ENCODE measurements around the gene TSPAN18. TPM values are rescaled to one million over a fixed set of nuclear protein-coding genes. Genes with fewer than 3 reads are reported as not detected.

TSPAN18 gene
- total RNA-seq, 4 donors from 2014 or later: 3.6 to 12.4 (median 8.2) TPM

GRCh38 chr11:44702889-44703288 lies 23.9 kb upstream of the TSPAN18 start:
- TF ChIP-seq POLR2A (IDR thresholded peaks at IDR 0.05): no peak
- TF ChIP-seq, protein P1, sequence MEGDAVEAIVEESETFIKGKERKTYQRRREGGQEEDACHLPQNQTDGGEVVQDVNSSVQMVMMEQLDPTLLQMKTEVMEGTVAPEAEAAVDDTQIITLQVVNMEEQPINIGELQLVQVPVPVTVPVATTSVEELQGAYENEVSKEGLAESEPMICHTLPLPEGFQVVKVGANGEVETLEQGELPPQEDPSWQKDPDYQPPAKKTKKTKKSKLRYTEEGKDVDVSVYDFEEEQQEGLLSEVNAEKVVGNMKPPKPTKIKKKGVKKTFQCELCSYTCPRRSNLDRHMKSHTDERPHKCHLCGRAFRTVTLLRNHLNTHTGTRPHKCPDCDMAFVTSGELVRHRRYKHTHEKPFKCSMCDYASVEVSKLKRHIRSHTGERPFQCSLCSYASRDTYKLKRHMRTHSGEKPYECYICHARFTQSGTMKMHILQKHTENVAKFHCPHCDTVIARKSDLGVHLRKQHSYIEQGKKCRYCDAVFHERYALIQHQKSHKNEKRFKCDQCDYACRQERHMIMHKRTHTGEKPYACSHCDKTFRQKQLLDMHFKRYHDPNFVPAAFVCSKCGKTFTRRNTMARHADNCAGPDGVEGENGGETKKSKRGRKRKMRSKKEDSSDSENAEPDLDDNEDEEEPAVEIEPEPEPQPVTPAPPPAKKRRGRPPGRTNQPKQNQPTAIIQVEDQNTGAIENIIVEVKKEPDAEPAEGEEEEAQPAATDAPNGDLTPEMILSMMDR (IDR thresholded peaks at IDR 0.05): no peak
- Histone ChIP-seq H3K4me3 (replicated peaks in 1 of 3) (no peak overlapping the region), H3K9me3 (no peaks in the 10 kb centered on the region), H3K36me3 (no peaks in the 10 kb centered on the region), H3K4me1 (peaks cover 0 to 16% of the 10 kb centered on the region in 2 donors), H3K27me3 (no peaks in the 10 kb centered on the region), H3K27ac (no peak overlapping the region)
- DNase-seq: no peak
- 74 to 79% methylated on average over 2 to 4 of the region's 4 CpGs for WGBS, 2 donors
- intact Hi-C loops (cut with DNase I): no loop called here

DNA sequence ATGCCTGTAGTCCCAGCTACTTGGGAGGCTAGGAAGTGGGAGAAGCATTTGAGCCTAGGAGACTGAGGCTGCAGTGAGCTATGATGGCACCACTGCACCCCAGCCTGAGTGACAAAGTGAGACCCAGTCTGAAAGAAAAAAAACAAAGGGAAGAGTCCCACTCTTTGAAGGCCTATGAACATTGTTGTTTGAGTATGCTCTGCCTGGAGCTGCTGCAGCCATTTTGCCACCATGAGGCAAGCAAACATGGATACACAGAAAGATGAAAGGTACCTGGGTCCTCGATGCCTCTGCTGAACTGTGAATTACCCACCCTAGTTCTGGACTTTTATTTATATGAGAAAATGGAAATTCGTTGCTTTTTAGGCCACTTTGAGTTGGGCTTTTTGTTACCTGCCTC lies 19.7 kb upstream of the TSPAN18 start:
- no peak overlapping the region for H3K27ac ChIP-seq
- peaks cover 0 to 18% of the 10 kb centered on the region in 2 donors for H3K4me1 ChIP-seq
- H3K9me3 ChIP-seq: no peaks in the 10 kb centered on the region
- intact Hi-C loops (cut with DNase I): no loop called here
- no peaks in the 10 kb centered on the region for H3K36me3 ChIP-seq
- no peak for DNase-seq
- H3K4me3 ChIP-seq (replicated peaks in 1 of 3): no peak overlapping the region
- no peak for TF ChIP-seq POLR2A (IDR thresholded peaks at IDR 0.05)
- TF ChIP-seq, protein P1 (IDR thresholded peaks at IDR 0.05): no peak
- H3K27me3 ChIP-seq: no peaks in the 10 kb centered on the region
- WGBS, 2 donors: 83 to 98% methylated on average over 2 of the region's 2 CpGs

GRCh38 chr11:44708009-44708408 lies 18.8 kb upstream of the TSPAN18 start:
- WGBS, 2 donors: 50 to 58% methylated on average over 10 of the region's 10 CpGs
- no peak overlapping the region for H3K27ac ChIP-seq
- TF ChIP-seq POLR2A (IDR thresholded peaks at IDR 0.05): no peak
- TF ChIP-seq, protein P1 (IDR thresholded peaks at IDR 0.05): no peak
- intact Hi-C loops (cut with DNase I): no loop called here
- H3K9me3 ChIP-seq: no peaks in the 10 kb centered on the region
- H3K27me3 ChIP-seq: no peaks in the 10 kb centered on the region
- peaks cover 0 to 18% of the 10 kb centered on the region in 2 donors for H3K4me1 ChIP-seq
- H3K36me3 ChIP-seq: no peaks in the 10 kb centered on the region
- no peak overlapping the region for H3K4me3 ChIP-seq (replicated peaks in 1 of 3)
- no peak for DNase-seq

DNA sequence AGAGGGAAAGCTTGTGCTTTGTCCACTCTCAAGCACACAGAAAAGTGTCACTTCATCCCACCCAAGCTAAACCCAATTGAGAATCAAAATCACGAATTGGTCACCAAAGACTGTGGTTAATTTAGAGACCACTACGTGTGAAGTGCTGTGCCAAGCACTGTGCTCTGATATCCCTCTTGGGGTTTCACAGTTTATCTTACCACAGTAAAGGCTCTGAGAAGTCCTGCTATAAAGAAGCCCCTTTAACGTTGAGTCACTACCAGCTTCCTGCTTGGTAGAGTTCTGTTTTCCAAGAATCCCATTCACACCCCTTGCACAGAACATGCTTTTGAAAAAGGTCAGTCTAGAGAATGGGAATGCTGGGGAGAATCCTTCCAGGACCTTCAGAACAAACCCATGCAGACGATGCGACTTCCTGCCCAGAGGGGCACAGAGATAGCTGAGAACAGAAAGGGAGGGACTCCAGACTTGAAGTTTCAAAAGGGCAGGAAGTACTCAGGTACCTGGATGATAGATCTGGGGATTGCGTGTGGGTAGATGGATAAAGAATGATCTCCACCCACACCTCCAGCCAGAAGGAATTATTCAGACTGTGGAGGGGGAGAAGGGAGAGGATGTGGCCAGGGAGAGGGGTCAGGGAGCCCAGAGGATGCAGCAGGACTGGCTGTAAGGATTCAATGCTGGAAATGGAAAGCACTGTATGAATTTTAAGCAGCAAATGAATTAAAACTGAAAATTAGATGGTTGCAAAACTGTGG lies 18.1 kb upstream of the TSPAN18 start:
- no peaks in the 10 kb centered on the region for H3K9me3 ChIP-seq
- H3K27ac ChIP-seq: no peak overlapping the region
- 63 to 77% methylated on average over 5 to 6 of the region's 6 CpGs for WGBS, 2 donors
- intact Hi-C loops (cut with DNase I): no loop called here
- H3K27me3 ChIP-seq: no peaks in the 10 kb centered on the region
- TF ChIP-seq, protein P1 (IDR thresholded peaks at IDR 0.05): no peak
- no peak for TF ChIP-seq POLR2A (IDR thresholded peaks at IDR 0.05)
- H3K4me3 ChIP-seq (replicated peaks in 1 of 3): no peak overlapping the region
- peaks cover 0 to 18% of the 10 kb centered on the region in 2 donors for H3K4me1 ChIP-seq
- H3K36me3 ChIP-seq: no peaks in the 10 kb centered on the region
- DNase-seq: no peak

GRCh38 chr11:44709281-44709562 lies 17.5 kb upstream of the TSPAN18 start:
- no peak for TF ChIP-seq POLR2A (IDR thresholded peaks at IDR 0.05)
- TF ChIP-seq, protein P1 (IDR thresholded peaks at IDR 0.05): no peak
- Histone ChIP-seq H3K4me3 (replicated peaks in 1 of 3) (no peak overlapping the region), H3K9me3 (no peaks in the 10 kb centered on the region), H3K27me3 (no peaks in the 10 kb centered on the region), H3K4me1 (peaks cover 0 to 18% of the 10 kb centered on the region in 2 donors), H3K27ac (no peak overlapping the region), H3K36me3 (no peaks in the 10 kb centered on the region)
- intact Hi-C loops (cut with DNase I): no loop called here
- 92 to 97% methylated on average over 3 of the region's 3 CpGs for WGBS, 2 donors
- DNase-seq: no peak

All from thyroid gland (tissue), 4 donors.